ENCODE measurements around the gene SLC16A14.

The SLC16A14 gene

GRCh38 chr2:230042195-230042594 lies 26.5 kb downstream of the SLC16A14 start:
- peak; percentile 44 for DNase-seq (ENCODE audit: low spot score)

GRCh38 chr2:230023313-230023712 lies 45.4 kb downstream of the SLC16A14 start:
- no peak for DNase-seq (ENCODE audit: low spot score)

- DNase-seq (ENCODE audit: low spot score): no peak
These were observed 49.0 kb downstream of the SLC16A14 start for GRCh38 chr2:230019742-230020141.

GRCh38 chr2:230018153-230018552 lies 50.6 kb downstream of the SLC16A14 start:
- no peak for DNase-seq (ENCODE audit: low spot score)

- DNase-seq (ENCODE audit: low spot score): peak; percentile 40
These were observed 51.9 kb downstream of the SLC16A14 start for GRCh38 chr2:230016844-230017243.

GRCh38 chr2:230012267-230012884 lies 56.3 kb downstream of the SLC16A14 start:
- no peak for DNase-seq (ENCODE audit: low spot score)

GRCh38 chr2:230011617-230012016 lies 57.1 kb downstream of the SLC16A14 start:
- no peak for DNase-seq (ENCODE audit: low spot score)

GRCh38 chr2:230010501-230010900 lies 58.2 kb downstream of the SLC16A14 start:
- no peak for DNase-seq (ENCODE audit: low spot score)

GRCh38 chr2:230008708-230009066 lies 60.0 kb downstream of the SLC16A14 start:
- DNase-seq (ENCODE audit: low spot score): no peak

GRCh38 chr2:230007931-230008707 lies 60.6 kb downstream of the SLC16A14 start:
- DNase-seq (ENCODE audit: low spot score): peak; percentile 64

GRCh38 chr2:230000118-230000841 lies 68.4 kb downstream of the SLC16A14 start:
- DNase-seq (ENCODE audit: low spot score): no peak

- DNase-seq (ENCODE audit: low spot score): no peak
These were observed 71.2 kb downstream of the SLC16A14 start for GRCh38 chr2:229997565-229997964.

- no peak for DNase-seq (ENCODE audit: low spot score)
These were observed 72.4 kb downstream of the SLC16A14 start for GRCh38 chr2:229996320-229996719.

- no peak for DNase-seq (ENCODE audit: low spot score)
These were observed 75.5 kb downstream of the SLC16A14 start for GRCh38 chr2:229993236-229993635.
